HCT116 (cell line): Measurements from ENCODE around the gene MEP1A. TPM values are rescaled to one million over a fixed set of nuclear protein-coding genes. Genes with fewer than 3 reads are reported as not detected.

ENCODE experiments used
- ATAC-seq: fragments of 200-7000 bp; cut with Tn5 transposase; 2 replicates; pipeline ENCODE4 v1.9.1; 2020; ENCODE audit warnings: mild to moderate bottlenecking, moderate library complexity
- BruUV-seq: library from RNA; stranded (reverse); fragments of 400-500 nt; replicated peaks from 2 replicates; lab custom pipeline; 2021; lab: Mats Ljungman, UMichigan
- CTCF ChIA-PET: fragments of 300-600 bp; sonication (Branson Sonifier 250); formaldehyde crosslinking; loops from one replicate; lab custom pipeline; 2021; ENCODE audit warnings: antibody characterized with exemption; lab: Charles Lee
- POLR2A ChIA-PET: fragments of 300-600, 350-600 bp; sonication (Branson Sonifier 250); formaldehyde crosslinking; loops from one replicate; lab custom pipeline; 2021; ENCODE audit warnings: antibody characterized with exemption; lab: Charles Lee
- RAD21 ChIA-PET, 2 experiments: fragments of 300-600 bp; sonication (Branson Sonifier 250); formaldehyde crosslinking; loops; one replicate each; lab custom pipeline; 2023; ENCODE audit warnings: low total read pairs in 2 of 2; ENCODE audit not compliant: uncharacterized antibody in 2 of 2, unreplicated experiment in 2 of 2, low non-redundant PET in 1 of 2; lab: Charles Lee
- DNase-seq: peaks from one replicate; pipeline ENCODE4 v3.0.0-alpha.2; 2010; ENCODE audit warnings: low read depth, low spot score
- H2AFZ ChIP-seq: fragments of 200-600 bp; shearing (Covaris generic), sonication (generic); 2 replicates; pipeline ENCODE4 v1.6.1; 2017; ENCODE audit warnings: low read depth, mixed run types, mixed read lengths, antibody characterized with exemption, low read length; ENCODE audit not compliant: poor library complexity, severe bottlenecking
- H3K27ac ChIP-seq: 2 replicates; pipeline ENCODE4 v1.5.1; 2012; ENCODE audit warnings: low read depth, low read length
- H3K27me3 ChIP-seq: fragments of 200-600 bp; sonication (generic); 2 replicates; pipeline ENCODE4 v1.6.1; 2016; ENCODE audit warnings: mixed run types, low read length, mixed read lengths; ENCODE audit not compliant: insufficient read depth
- H3K36me3 ChIP-seq, 2 experiments: fragments of 200-500 bp in 1 of 2; fragments of 200-600 bp in 1 of 2; sonication (Bioruptor generic) in 1 of 2; sonication (generic) in 1 of 2; 2 replicates each; pipeline versions ENCODE4 v1.5.1 to v1.6.1; 2014 to 2016; ENCODE audit warnings: low read length in 2 of 2, inconsistent platforms in 1 of 2, mixed read lengths in 1 of 2, mixed run types in 1 of 2; ENCODE audit not compliant: insufficient read depth in 2 of 2, control insufficient read depth in 1 of 2
- H3K4me1 ChIP-seq, 2 experiments: fragments of 200-600 bp in 1 of 2; sonication (generic) in 1 of 2; 2 replicates each; pipeline versions ENCODE4 v1.5.1 to v1.6.1; 2012 to 2017; ENCODE audit warnings: low read length in 2 of 2, inconsistent platforms in 1 of 2, mild to moderate bottlenecking in 1 of 2, mixed read lengths in 1 of 2, mixed run types in 1 of 2, moderate library complexity in 1 of 2; ENCODE audit not compliant: insufficient read depth in 2 of 2, control insufficient read depth in 1 of 2
- H3K4me2 ChIP-seq: fragments of 200-600 bp; sonication (generic); 2 replicates; pipeline ENCODE4 v1.6.1; 2017; ENCODE audit warnings: mixed run types, low read length, mixed read lengths
- H3K4me3 ChIP-seq, 2 experiments: fragments of 200-600 bp in 1 of 2; sonication (generic) in 1 of 2; replicated peaks in 1 of 2; 2 replicates each; pipeline ENCODE4 v1.5.1; 2011 to 2016; ENCODE audit warnings: low read length in 2 of 2, control low read depth in 1 of 2, low read depth in 1 of 2, mild to moderate bottlenecking in 1 of 2, mixed read lengths in 1 of 2, mixed run types in 1 of 2
- H3K79me2 ChIP-seq: fragments of 200-600 bp; sonication (generic); 2 replicates; pipeline ENCODE4 v1.6.1; 2017; ENCODE audit warnings: mild to moderate bottlenecking, mixed run types, low read length, moderate library complexity, mixed read lengths; ENCODE audit not compliant: insufficient read depth
- H3K9ac ChIP-seq: fragments of 200-600 bp; sonication (generic); 2 replicates; pipeline ENCODE4 v1.6.1; 2016; ENCODE audit warnings: low read length, mixed read lengths
- H3K9me2 ChIP-seq: fragments of 200-600 bp; sonication (generic), shearing (Covaris generic); 2 replicates; pipeline ENCODE4 v1.6.1; 2017; ENCODE audit warnings: mixed run types, mild to moderate bottlenecking, moderate library complexity; ENCODE audit not compliant: insufficient read depth
- H3K9me3 ChIP-seq, 2 experiments: fragments of 200-500 bp in 1 of 2; fragments of 200-600 bp in 1 of 2; sonication (Bioruptor generic) in 1 of 2; sonication (generic) in 1 of 2; 2 replicates each; pipeline ENCODE4 v1.6.1; 2014 to 2017; ENCODE audit warnings: low read length in 2 of 2, mixed read lengths in 2 of 2, inconsistent platforms in 1 of 2, low read depth in 1 of 2, mild to moderate bottlenecking in 1 of 2, mixed run types in 1 of 2, moderate library complexity in 1 of 2; ENCODE audit not compliant: control insufficient read depth in 1 of 2, insufficient read depth in 1 of 2
- H4K20me1 ChIP-seq: fragments of 200-600 bp; sonication (generic), shearing (Covaris generic); 2 replicates; pipeline ENCODE4 v1.6.1; 2017; ENCODE audit warnings: mixed run types, mild to moderate bottlenecking, moderate library complexity; ENCODE audit not compliant: insufficient read depth
- CBX3 ChIP-seq: IDR thresholded peaks from 2 replicates; pipeline ENCODE4 v1.6.1; 2012; ENCODE audit warnings: low read depth
- CEBPB ChIP-seq: IDR thresholded peaks from 2 replicates; pipeline ENCODE4 v1.6.1; 2012; ENCODE audit warnings: low read depth
- EGR1 ChIP-seq: IDR thresholded peaks from 2 replicates; pipeline ENCODE4 v1.6.1; 2012; ENCODE audit warnings: low read depth
- ELF1 ChIP-seq: IDR thresholded peaks from 2 replicates; pipeline ENCODE4 v1.6.1; 2012; ENCODE audit warnings: low read depth, borderline replicate concordance
- EZH2 ChIP-seq: fragments of 200-600 bp; sonication (generic); IDR thresholded peaks from 2 replicates; pipeline ENCODE4 v1.6.1; 2017; ENCODE audit warnings: antibody characterized with exemption, mixed run types
- EZH2phosphoT487 ChIP-seq: fragments of 200-600 bp; IDR thresholded peaks from 2 replicates; pipeline ENCODE4 v1.6.1; 2018; ENCODE audit warnings: antibody characterized with exemption, borderline replicate concordance
- FOSL1 ChIP-seq: IDR thresholded peaks from 2 replicates; pipeline ENCODE4 v1.6.1; 2012; ENCODE audit warnings: low read depth
- JUND ChIP-seq: IDR thresholded peaks from 2 replicates; pipeline ENCODE4 v1.6.1; 2012
- POLR2A ChIP-seq: IDR thresholded peaks from 2 replicates; pipeline ENCODE4 v1.7.0; 2011; ENCODE audit warnings: borderline replicate concordance; ENCODE audit not compliant: insufficient read depth, insufficient read length; ENCODE audit errors: extremely low read depth
- RAD21 ChIP-seq: IDR thresholded peaks from 2 replicates; pipeline ENCODE4 v1.6.1; 2012; ENCODE audit warnings: low read depth, mild to moderate bottlenecking
- SIN3A ChIP-seq: IDR thresholded peaks from 2 replicates; pipeline ENCODE4 v1.6.1; 2012; ENCODE audit warnings: low read depth
- SP1 ChIP-seq: IDR thresholded peaks from 2 replicates; pipeline ENCODE4 v1.6.1; 2012; ENCODE audit warnings: low read depth
- SRF ChIP-seq: IDR thresholded peaks from 2 replicates; pipeline ENCODE4 v1.6.1; 2012; ENCODE audit warnings: low read depth
- YY1 ChIP-seq: IDR thresholded peaks from 2 replicates; pipeline ENCODE4 v1.6.1; 2011; ENCODE audit warnings: low read length, low read depth, moderate library complexity, mild to moderate bottlenecking; ENCODE audit not compliant: insufficient replicate concordance; ENCODE audit errors: extremely low read depth
- intact Hi-C: fragments of 100-400 bp; cut with micrococcal nuclease; formaldehyde crosslinking; loops from 2 replicates; pipeline ENCODE4 v1.10.0; 2022
- total RNA-seq: library from RNA; stranded (reverse); gene quantifications from one replicate; pipeline ENCODE4 v1.2.1, GENCODE V29; 2021; ENCODE audit not compliant: unreplicated experiment
- TF ChIP-seq, protein P1 (sequence below): IDR thresholded peaks from 2 replicates; pipeline ENCODE4 v1.6.1; 2011; ENCODE audit warnings: mild to moderate bottlenecking, low read length, moderate library complexity; ENCODE audit not compliant: insufficient replicate concordance; ENCODE audit errors: extremely low read depth
- TF ChIP-seq, protein P2 (sequence below): IDR thresholded peaks from 2 replicates; pipeline ENCODE4 v1.6.1; 2012
- TF ChIP-seq, protein P3 (sequence below): IDR thresholded peaks from 2 replicates; pipeline ENCODE4 v1.6.1; 2012
- TF ChIP-seq, protein P4 (sequence below): IDR thresholded peaks from 2 replicates; pipeline ENCODE4 v1.6.1; 2012; ENCODE audit warnings: low read depth
- TF ChIP-seq, protein P5 (sequence below), 3 experiments: fragments of 200-600 bp in 1 of 3; sonication (generic) in 1 of 3; IDR thresholded peaks in 2 of 3; conservative IDR thresholded peaks in 1 of 3; 2 replicates each; pipeline ENCODE4 v1.5.1; 2012 to 2017; ENCODE audit warnings: low read depth in 2 of 3, low read length in 2 of 3, antibody characterized with exemption in 1 of 3, borderline replicate concordance in 1 of 3, control low read depth in 1 of 3, mild to moderate bottlenecking in 1 of 3, mixed read lengths in 1 of 3, mixed run types in 1 of 3, moderate library complexity in 1 of 3; ENCODE audit not compliant: insufficient read depth in 1 of 3

MEP1A gene
- total RNA-seq, 1 experiment from 2014 or later: not detected

DNA sequence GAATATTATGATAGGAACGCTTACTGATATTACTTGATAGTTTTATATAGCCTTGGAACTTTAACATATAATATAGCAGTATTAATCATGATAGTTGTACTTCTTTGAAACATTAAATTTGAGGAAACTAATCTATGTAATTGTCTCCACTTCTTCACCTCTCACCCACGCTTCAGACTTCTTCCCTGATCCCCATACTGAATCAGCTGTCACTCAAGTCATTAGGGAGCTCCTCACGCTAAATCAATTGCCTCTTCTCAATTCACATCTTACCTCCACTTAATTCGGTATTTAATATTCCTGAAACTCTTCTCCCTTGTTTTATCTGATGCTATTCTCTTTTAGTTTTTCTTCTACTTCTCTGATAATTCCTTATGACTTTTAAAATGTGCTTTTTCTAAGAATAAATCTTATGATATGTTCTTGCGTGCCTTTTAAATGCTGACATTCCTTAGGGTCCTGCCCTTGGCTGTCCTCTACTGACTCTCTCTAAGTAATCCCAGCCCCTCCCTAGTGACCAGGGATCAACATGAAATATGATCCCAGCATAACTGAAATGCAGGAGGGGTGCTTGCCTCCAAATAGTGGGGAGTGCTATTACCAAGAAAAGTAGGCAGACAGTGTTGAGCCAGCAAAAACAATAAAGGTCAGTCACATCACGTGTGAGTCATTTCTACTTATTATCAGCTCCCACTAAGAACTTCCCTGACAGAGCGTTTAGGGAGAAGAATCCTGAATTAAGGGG is 36.5 kb upstream of the MEP1A start (continued):
- TF ChIP-seq, protein P1, sequence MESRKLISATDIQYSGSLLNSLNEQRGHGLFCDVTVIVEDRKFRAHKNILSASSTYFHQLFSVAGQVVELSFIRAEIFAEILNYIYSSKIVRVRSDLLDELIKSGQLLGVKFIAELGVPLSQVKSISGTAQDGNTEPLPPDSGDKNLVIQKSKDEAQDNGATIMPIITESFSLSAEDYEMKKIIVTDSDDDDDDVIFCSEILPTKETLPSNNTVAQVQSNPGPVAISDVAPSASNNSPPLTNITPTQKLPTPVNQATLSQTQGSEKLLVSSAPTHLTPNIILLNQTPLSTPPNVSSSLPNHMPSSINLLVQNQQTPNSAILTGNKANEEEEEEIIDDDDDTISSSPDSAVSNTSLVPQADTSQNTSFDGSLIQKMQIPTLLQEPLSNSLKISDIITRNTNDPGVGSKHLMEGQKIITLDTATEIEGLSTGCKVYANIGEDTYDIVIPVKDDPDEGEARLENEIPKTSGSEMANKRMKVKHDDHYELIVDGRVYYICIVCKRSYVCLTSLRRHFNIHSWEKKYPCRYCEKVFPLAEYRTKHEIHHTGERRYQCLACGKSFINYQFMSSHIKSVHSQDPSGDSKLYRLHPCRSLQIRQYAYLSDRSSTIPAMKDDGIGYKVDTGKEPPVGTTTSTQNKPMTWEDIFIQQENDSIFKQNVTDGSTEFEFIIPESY: no peak
- no peak for TF ChIP-seq POLR2A
- TF ChIP-seq, all 23 proteins: peak for 0

DNA sequence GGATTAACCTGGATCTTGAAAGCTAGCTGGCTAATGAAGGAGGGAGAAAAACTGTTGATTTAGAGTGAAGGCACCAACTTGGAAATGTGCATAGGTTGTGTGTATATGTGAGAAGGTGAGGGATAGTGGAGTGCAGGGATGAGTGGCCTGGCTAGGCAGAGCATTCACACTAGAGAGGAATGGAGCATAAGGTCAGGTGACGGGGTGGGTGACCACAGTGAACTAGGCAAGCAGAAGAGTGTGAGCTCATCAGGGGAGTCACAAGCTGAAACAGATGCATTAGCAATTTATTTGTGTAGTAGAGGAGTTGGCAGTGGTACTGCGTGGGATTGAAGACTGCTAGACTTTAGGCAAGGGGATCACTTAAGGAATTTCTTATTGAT is 36.0 kb upstream of the MEP1A start:
- BruUV-seq: no TSS peak
- no peak overlapping the region for H3K9ac ChIP-seq
- H3K27ac ChIP-seq: no peak overlapping the region
- no peaks in the 10 kb centered on the region for H3K36me3 ChIP-seq
- peak overlapping the region; percentile 33 for H3K4me2 ChIP-seq
- ChIA-PET CTCF (no interaction called here), POLR2A (no interaction called here), RAD21 (no interaction called here)
- H4K20me1 ChIP-seq: no peaks in the 10 kb centered on the region
- H3K9me3 ChIP-seq: no peaks in the 10 kb centered on the region
- TF ChIP-seq SP1: no peak
- TF ChIP-seq SRF: no peak
- TF ChIP-seq, protein P2, sequence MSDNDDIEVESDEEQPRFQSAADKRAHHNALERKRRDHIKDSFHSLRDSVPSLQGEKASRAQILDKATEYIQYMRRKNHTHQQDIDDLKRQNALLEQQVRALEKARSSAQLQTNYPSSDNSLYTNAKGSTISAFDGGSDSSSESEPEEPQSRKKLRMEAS: no peak
- TF ChIP-seq, protein P3, sequence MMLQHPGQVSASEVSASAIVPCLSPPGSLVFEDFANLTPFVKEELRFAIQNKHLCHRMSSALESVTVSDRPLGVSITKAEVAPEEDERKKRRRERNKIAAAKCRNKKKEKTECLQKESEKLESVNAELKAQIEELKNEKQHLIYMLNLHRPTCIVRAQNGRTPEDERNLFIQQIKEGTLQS: no peak
- TF ChIP-seq JUND: no peak
- TF ChIP-seq POLR2A: no peak
- no peak for TF ChIP-seq RAD21
- no peak for TF ChIP-seq EZH2
- TF ChIP-seq FOSL1: no peak
- no peak for TF ChIP-seq CBX3
- no peak for TF ChIP-seq ELF1
- TF ChIP-seq YY1: no peak
- TF ChIP-seq CEBPB: no peak
- TF ChIP-seq, protein P4, sequence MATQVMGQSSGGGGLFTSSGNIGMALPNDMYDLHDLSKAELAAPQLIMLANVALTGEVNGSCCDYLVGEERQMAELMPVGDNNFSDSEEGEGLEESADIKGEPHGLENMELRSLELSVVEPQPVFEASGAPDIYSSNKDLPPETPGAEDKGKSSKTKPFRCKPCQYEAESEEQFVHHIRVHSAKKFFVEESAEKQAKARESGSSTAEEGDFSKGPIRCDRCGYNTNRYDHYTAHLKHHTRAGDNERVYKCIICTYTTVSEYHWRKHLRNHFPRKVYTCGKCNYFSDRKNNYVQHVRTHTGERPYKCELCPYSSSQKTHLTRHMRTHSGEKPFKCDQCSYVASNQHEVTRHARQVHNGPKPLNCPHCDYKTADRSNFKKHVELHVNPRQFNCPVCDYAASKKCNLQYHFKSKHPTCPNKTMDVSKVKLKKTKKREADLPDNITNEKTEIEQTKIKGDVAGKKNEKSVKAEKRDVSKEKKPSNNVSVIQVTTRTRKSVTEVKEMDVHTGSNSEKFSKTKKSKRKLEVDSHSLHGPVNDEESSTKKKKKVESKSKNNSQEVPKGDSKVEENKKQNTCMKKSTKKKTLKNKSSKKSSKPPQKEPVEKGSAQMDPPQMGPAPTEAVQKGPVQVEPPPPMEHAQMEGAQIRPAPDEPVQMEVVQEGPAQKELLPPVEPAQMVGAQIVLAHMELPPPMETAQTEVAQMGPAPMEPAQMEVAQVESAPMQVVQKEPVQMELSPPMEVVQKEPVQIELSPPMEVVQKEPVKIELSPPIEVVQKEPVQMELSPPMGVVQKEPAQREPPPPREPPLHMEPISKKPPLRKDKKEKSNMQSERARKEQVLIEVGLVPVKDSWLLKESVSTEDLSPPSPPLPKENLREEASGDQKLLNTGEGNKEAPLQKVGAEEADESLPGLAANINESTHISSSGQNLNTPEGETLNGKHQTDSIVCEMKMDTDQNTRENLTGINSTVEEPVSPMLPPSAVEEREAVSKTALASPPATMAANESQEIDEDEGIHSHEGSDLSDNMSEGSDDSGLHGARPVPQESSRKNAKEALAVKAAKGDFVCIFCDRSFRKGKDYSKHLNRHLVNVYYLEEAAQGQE: no peak
- no peak for TF ChIP-seq SIN3A
- no peak for TF ChIP-seq EZH2phosphoT487
- TF ChIP-seq, protein P5, sequence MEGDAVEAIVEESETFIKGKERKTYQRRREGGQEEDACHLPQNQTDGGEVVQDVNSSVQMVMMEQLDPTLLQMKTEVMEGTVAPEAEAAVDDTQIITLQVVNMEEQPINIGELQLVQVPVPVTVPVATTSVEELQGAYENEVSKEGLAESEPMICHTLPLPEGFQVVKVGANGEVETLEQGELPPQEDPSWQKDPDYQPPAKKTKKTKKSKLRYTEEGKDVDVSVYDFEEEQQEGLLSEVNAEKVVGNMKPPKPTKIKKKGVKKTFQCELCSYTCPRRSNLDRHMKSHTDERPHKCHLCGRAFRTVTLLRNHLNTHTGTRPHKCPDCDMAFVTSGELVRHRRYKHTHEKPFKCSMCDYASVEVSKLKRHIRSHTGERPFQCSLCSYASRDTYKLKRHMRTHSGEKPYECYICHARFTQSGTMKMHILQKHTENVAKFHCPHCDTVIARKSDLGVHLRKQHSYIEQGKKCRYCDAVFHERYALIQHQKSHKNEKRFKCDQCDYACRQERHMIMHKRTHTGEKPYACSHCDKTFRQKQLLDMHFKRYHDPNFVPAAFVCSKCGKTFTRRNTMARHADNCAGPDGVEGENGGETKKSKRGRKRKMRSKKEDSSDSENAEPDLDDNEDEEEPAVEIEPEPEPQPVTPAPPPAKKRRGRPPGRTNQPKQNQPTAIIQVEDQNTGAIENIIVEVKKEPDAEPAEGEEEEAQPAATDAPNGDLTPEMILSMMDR (IDR thresholded peaks at IDR 0.05 in 2 of 3, conservative IDR thresholded peaks at IDR 0.05 in 1 of 3; ENCODE audit: borderline replicate concordance in 1 of 3, insufficient read depth in 1 of 3, low read depth in 2 of 3, low read length in 2 of 3): no peak
- no peak for TF ChIP-seq EGR1
- DNase-seq (no peak), ATAC-seq (peak; percentile 58)
- no peaks in the 10 kb centered on the region for H3K79me2 ChIP-seq
- no peak overlapping the region for H3K4me3 ChIP-seq
- H3K27me3 ChIP-seq: no peaks in the 10 kb centered on the region
- H2AFZ ChIP-seq: no peak overlapping the region
- intact Hi-C loops: no loop called here
- H3K9me2 ChIP-seq: no peaks in the 10 kb centered on the region
- H3K4me1 ChIP-seq: peaks cover 4 to 9% of the 10 kb centered on the region in 2 experiments; a peak in 3 of 4 replicates
